ENCODE results near the gene EPB41L2.

Gene EPB41L2

DNA sequence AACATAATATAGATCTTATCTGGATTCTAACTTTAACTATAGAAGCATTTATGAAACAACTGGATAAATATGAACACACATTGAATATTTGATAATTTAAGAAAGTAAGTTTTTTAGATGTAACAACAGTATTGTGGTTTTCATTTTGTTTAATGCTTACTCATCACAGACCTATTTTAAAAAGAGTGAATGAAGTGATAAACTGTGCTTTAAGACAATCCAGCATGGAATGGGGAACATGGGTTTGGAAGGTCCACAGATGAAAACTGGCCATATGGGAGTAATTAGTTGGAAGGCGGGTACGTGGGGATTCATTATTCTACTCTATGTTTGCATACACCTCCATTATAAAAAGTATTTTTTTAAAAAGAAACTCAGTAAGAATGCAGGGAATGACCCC is 21.2 kb downstream of the EPB41L2 start:
- H3K27ac ChIP-seq: no peak overlapping the region
- H3K27me3 ChIP-seq: no peaks in the 10 kb centered on the region
- TF ChIP-seq, protein P1, sequence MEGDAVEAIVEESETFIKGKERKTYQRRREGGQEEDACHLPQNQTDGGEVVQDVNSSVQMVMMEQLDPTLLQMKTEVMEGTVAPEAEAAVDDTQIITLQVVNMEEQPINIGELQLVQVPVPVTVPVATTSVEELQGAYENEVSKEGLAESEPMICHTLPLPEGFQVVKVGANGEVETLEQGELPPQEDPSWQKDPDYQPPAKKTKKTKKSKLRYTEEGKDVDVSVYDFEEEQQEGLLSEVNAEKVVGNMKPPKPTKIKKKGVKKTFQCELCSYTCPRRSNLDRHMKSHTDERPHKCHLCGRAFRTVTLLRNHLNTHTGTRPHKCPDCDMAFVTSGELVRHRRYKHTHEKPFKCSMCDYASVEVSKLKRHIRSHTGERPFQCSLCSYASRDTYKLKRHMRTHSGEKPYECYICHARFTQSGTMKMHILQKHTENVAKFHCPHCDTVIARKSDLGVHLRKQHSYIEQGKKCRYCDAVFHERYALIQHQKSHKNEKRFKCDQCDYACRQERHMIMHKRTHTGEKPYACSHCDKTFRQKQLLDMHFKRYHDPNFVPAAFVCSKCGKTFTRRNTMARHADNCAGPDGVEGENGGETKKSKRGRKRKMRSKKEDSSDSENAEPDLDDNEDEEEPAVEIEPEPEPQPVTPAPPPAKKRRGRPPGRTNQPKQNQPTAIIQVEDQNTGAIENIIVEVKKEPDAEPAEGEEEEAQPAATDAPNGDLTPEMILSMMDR (IDR thresholded peaks at IDR 0.05): no peak
- no peaks in the 10 kb centered on the region for H3K4me1 ChIP-seq (ENCODE audit: control insufficient read depth in 1 of 2, insufficient read depth in 1 of 2, low read depth in 1 of 2, low read length in 1 of 2)
- no peak overlapping the region for H3K4me3 ChIP-seq (ENCODE audit: low read depth in 1 of 2, low read length in 1 of 2)
- no peaks in the 10 kb centered on the region for H3K36me3 ChIP-seq
- H3K9me3 ChIP-seq: no peaks in the 10 kb centered on the region

- Histone ChIP-seq H3K27me3 (no peaks in the 10 kb centered on the region), H3K4me1 (ENCODE audit: control insufficient read depth in 1 of 2, insufficient read depth in 1 of 2, low read depth in 1 of 2, low read length in 1 of 2) (no peaks in the 10 kb centered on the region), H3K4me3 (ENCODE audit: low read depth in 1 of 2, low read length in 1 of 2) (no peak overlapping the region), H3K27ac (no peak overlapping the region), H3K36me3 (no peaks in the 10 kb centered on the region), H3K9me3 (no peaks in the 10 kb centered on the region)
- TF ChIP-seq, protein P1 (IDR thresholded peaks at IDR 0.05): no peak
Observed at GRCh38 chr6:131040866-131041265, 22.2 kb downstream of the EPB41L2 start.

- Histone ChIP-seq H3K4me3 (ENCODE audit: low read depth in 1 of 2, low read length in 1 of 2) (no peak overlapping the region), H3K4me1 (ENCODE audit: control insufficient read depth in 1 of 2, insufficient read depth in 1 of 2, low read depth in 1 of 2, low read length in 1 of 2) (no peaks in the 10 kb centered on the region), H3K9me3 (no peaks in the 10 kb centered on the region), H3K36me3 (no peaks in the 10 kb centered on the region), H3K27me3 (no peaks in the 10 kb centered on the region), H3K27ac (no peak overlapping the region)
- TF ChIP-seq, protein P1 (IDR thresholded peaks at IDR 0.05): no peak
Observed at GRCh38 chr6:131039345-131039680, 23.7 kb downstream of the EPB41L2 start.

DNA sequence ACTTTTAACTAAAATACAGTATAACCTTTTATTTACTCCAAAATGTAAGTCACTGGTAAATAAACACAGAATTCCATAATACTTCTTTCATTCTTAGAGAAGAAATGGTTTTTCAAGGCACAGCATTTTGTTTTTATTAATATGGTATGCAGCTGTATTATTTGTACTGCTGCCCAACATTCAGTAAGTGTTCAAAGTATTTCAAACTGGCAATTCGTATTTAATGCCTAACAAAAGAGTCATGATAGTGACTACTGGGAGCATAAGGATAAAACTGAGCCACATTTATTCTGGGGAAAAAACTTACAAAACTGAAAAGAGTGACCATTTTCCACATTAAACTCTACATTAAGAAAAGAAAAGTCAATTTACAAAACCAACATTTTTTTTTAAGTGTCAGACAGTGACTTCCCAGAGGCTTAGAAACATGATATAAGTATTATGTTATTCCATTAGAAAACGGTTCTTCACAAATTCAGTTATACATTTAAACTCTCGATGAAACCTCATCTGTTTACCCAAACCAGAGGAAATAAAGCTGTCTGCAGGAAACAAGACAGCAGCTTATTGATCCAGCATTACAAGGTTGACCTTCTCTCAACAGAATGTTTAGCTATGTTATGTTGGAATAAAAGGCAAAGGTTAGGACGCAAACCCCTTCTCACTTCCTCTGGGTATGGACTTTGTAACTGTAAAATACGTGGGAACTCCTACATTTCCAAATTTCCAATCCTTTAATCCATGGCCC is 24.3 kb downstream of the EPB41L2 start:
- H3K4me3 ChIP-seq (ENCODE audit: low read depth in 1 of 2, low read length in 1 of 2): no peak overlapping the region
- no peaks in the 10 kb centered on the region for H3K27me3 ChIP-seq
- no peak overlapping the region for H3K27ac ChIP-seq
- H3K9me3 ChIP-seq: no peaks in the 10 kb centered on the region
- TF ChIP-seq, protein P1 (IDR thresholded peaks at IDR 0.05): no peak
- no peaks in the 10 kb centered on the region for H3K4me1 ChIP-seq (ENCODE audit: control insufficient read depth in 1 of 2, insufficient read depth in 1 of 2, low read depth in 1 of 2, low read length in 1 of 2)
- H3K36me3 ChIP-seq: no peaks in the 10 kb centered on the region

DNA sequence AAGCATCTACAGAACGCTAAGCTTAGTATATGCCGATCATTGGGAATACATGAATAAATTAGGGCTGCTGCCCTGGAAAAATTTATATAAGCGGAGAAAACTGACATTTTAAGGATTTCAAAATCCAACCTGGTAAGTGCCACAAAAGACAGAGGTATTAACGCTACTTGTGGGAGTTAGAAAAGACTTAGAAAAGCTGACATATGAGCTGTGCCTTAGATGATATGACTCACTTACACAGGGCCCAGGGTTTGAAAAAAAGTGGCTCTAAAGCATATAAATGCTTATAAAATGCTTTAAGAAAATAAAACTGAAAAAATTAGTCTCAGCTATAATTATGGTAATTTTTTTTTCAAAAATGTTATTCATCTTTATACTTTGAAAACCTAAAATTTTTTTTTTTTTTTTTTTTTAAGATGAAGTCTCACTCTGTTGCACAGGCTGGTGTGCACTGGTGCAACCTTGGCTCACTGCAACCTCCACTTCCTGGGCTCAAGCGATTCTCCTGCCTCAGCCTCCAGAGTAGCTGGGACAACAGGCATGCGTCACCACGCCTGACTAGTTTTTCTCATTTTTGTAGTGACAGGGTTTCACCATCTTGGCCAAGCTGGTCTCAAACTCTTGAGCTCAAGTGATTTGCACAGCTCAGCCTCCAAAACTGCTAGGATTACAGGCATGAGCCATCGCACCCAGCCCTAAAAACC is 25.7 kb downstream of the EPB41L2 start:
- H3K4me1 ChIP-seq (ENCODE audit: control insufficient read depth in 1 of 2, insufficient read depth in 1 of 2, low read depth in 1 of 2, low read length in 1 of 2): no peaks in the 10 kb centered on the region
- no peak overlapping the region for H3K27ac ChIP-seq
- no peak overlapping the region for H3K4me3 ChIP-seq (ENCODE audit: low read depth in 1 of 2, low read length in 1 of 2)
- TF ChIP-seq, protein P1 (IDR thresholded peaks at IDR 0.05): no peak
- H3K27me3 ChIP-seq: no peaks in the 10 kb centered on the region
- no peaks in the 10 kb centered on the region for H3K9me3 ChIP-seq
- no peaks in the 10 kb centered on the region for H3K36me3 ChIP-seq
